PC-3 (cell line): Measurements from ENCODE around the gene CCL7. TPM values are rescaled to one million over a fixed set of nuclear protein-coding genes. Genes with fewer than 3 reads are reported as not detected.

ENCODE experiments used
- ATAC-seq: fragments of 200-7000 bp; cut with Tn5 transposase; 2 replicates; pipeline ENCODE4 v1.9.1; 2020; ENCODE audit warnings: mild to moderate bottlenecking, moderate library complexity
- BruUV-seq: library from RNA; stranded (reverse); fragments of 400-500 nt; replicated peaks from 2 replicates; lab custom pipeline; 2021; lab: Mats Ljungman, UMichigan
- CTCF ChIA-PET: fragments of 300-600 bp; sonication (Branson Sonifier 250); formaldehyde crosslinking; loops from one replicate; lab custom pipeline; 2022; ENCODE audit warnings: antibody characterized with exemption; lab: Charles Lee
- POLR2A ChIA-PET: fragments of 300-600 bp; sonication (Branson Sonifier 250); formaldehyde crosslinking; loops from one replicate; lab custom pipeline; 2022; ENCODE audit warnings: antibody characterized with exemption; ENCODE audit not compliant: unreplicated experiment; lab: Charles Lee
- DNase-seq: peaks from one replicate; pipeline ENCODE4 v3.0.0-alpha.2; 2015
- H2AFZ ChIP-seq: fragments of 300-600 bp; sonication (generic); 2 replicates; pipeline ENCODE4 v1.6.0; 2016; ENCODE audit warnings: antibody characterized with exemption, low read length
- H3F3A ChIP-seq: fragments of 300-600 bp; sonication (generic); one replicate; pipeline ENCODE4 v1.6.0; 2017; ENCODE audit warnings: antibody characterized with exemption, low read length, control low read depth, mild to moderate bottlenecking; ENCODE audit not compliant: unreplicated experiment
- H3K27ac ChIP-seq: fragments of 300-600 bp; sonication (generic); 2 replicates; pipeline ENCODE4 v1.5.1; 2016; ENCODE audit warnings: mild to moderate bottlenecking, low read length
- H3K27me3 ChIP-seq: fragments of 300-600 bp; sonication (generic); 2 replicates; pipeline ENCODE4 v1.6.1; 2016; ENCODE audit warnings: low read length, mixed read lengths
- H3K36me3 ChIP-seq: fragments of 300-600 bp; sonication (generic); 2 replicates; pipeline ENCODE4 v1.6.1; 2016; ENCODE audit warnings: low read depth, mixed run types, low read length, mixed read lengths
- H3K4me1 ChIP-seq: fragments of 300-600 bp; sonication (generic); 2 replicates; pipeline ENCODE4 v1.5.1; 2016; ENCODE audit warnings: low read length; ENCODE audit not compliant: insufficient read depth
- H3K4me2 ChIP-seq: fragments of 300-600 bp; sonication (generic); 2 replicates; pipeline ENCODE4 v1.6.0; 2016; ENCODE audit warnings: low read length
- H3K4me3 ChIP-seq: fragments of 300-600 bp; sonication (generic); 2 replicates; pipeline ENCODE4 v1.5.1; 2016; ENCODE audit warnings: mild to moderate bottlenecking, low read length, mixed read lengths
- H3K79me2 ChIP-seq: fragments of 300-600 bp; sonication (generic); 2 replicates; pipeline ENCODE4 v1.6.1; 2017; ENCODE audit warnings: low read length, mixed read lengths
- H3K9ac ChIP-seq: fragments of 300-600 bp; sonication (generic); 2 replicates; pipeline ENCODE4 v1.6.0; 2016; ENCODE audit warnings: mild to moderate bottlenecking, low read length
- H3K9me2 ChIP-seq: fragments of 300-600 bp; sonication (generic); replicated peaks from 2 replicates; pipeline ENCODE4 v1.6.1; 2016; ENCODE audit warnings: mixed run types, low read length, mixed read lengths
- H3K9me3 ChIP-seq: fragments of 300-600 bp; sonication (generic); 2 replicates; pipeline ENCODE4 v1.6.1; 2016; ENCODE audit warnings: low read length, mixed read lengths
- H4K20me1 ChIP-seq: fragments of 300-600 bp; sonication (generic); 2 replicates; pipeline ENCODE4 v1.6.1; 2016; ENCODE audit warnings: low read length, mixed read lengths
- EZH2 ChIP-seq: fragments of 300-600 bp; sonication (generic); IDR thresholded peaks from one replicate; pipeline ENCODE4 v1.6.1; 2017; ENCODE audit warnings: antibody characterized with exemption, mild to moderate bottlenecking, low read length; ENCODE audit not compliant: unreplicated experiment
- EZH2phosphoT487 ChIP-seq: fragments of 300-600 bp; sonication (generic); IDR thresholded peaks from 2 replicates; pipeline ENCODE4 v1.6.1; 2018; ENCODE audit warnings: mild to moderate bottlenecking, antibody characterized with exemption, low read length, borderline replicate concordance
- intact Hi-C: fragments of 100-400 bp; cut with micrococcal nuclease; formaldehyde crosslinking; loops from 2 replicates; pipeline ENCODE4 v1.9.0; 2023
- total RNA-seq: library from RNA; depleted of rRNA; stranded (reverse); fragments of >200 nt; gene quantifications from 2 replicates; pipeline ENCODE4 v1.2.3, GENCODE V29; 2014; rRNA removed
- TF ChIP-seq, protein P1 (sequence below): fragments of 300-600 bp; sonication (generic); conservative IDR thresholded peaks from 2 replicates; pipeline ENCODE4 v1.5.1; 2017; ENCODE audit warnings: antibody characterized with exemption, low read depth, mild to moderate bottlenecking, low read length

CCL7 gene
- total RNA-seq, 1 experiment from 2014 or later = not detected

DNA sequence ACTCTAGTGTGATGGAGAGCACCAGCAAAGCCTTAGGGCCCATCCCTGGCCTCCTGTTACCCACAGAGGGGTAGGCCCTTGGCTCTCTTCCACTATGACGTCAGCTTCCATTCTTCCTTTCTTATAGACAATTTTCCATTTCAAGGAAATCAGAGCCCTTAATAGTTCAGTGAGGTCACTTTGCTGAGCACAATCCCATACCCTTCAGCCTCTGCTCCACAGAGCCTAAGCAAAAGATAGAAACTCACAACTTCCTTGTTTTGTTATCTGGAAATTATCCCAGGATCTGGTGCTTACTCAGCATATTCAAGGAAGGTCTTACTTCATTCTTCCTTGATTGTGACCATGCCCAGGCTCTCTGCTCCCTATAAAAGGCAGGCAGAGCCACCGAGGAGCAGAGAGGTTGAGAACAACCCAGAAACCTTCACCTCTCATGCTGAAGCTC lies 49.0 kb downstream of the CCL7 start, which contains the start of gene CCL8:
Gene CCL8, plus strand, starts transcription at position 397 of the 445 bp plus-strand sequence. CDS start 67 bp downstream, outside the sequence.
- no peak for ATAC-seq
- ChIA-PET POLR2A (no interaction called here), CTCF (no interaction called here)
- H4K20me1 ChIP-seq = no peaks in the 10 kb centered on the region
- no peak within 1 kb of the TSS for H3K4me2 ChIP-seq
- no peak within 1 kb of the TSS for H3K4me3 ChIP-seq
- no TSS peak for BruUV-seq
- TF ChIP-seq EZH2 = no peak
- TF ChIP-seq, protein P1, sequence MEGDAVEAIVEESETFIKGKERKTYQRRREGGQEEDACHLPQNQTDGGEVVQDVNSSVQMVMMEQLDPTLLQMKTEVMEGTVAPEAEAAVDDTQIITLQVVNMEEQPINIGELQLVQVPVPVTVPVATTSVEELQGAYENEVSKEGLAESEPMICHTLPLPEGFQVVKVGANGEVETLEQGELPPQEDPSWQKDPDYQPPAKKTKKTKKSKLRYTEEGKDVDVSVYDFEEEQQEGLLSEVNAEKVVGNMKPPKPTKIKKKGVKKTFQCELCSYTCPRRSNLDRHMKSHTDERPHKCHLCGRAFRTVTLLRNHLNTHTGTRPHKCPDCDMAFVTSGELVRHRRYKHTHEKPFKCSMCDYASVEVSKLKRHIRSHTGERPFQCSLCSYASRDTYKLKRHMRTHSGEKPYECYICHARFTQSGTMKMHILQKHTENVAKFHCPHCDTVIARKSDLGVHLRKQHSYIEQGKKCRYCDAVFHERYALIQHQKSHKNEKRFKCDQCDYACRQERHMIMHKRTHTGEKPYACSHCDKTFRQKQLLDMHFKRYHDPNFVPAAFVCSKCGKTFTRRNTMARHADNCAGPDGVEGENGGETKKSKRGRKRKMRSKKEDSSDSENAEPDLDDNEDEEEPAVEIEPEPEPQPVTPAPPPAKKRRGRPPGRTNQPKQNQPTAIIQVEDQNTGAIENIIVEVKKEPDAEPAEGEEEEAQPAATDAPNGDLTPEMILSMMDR = no peak
- TF ChIP-seq EZH2phosphoT487 = no peak
- intact Hi-C loops = no loop called here
- no peaks in the 10 kb centered on the region for H3F3A ChIP-seq
- no peaks in the 10 kb centered on the region for H3K9me2 ChIP-seq
- H3K27ac ChIP-seq = no peak within 1 kb of the TSS
- no peak within 1 kb of the TSS for H2AFZ ChIP-seq
- no peaks in the 10 kb centered on the region for H3K9me3 ChIP-seq
- H3K27me3 ChIP-seq = no peaks in the 10 kb centered on the region
- H3K79me2 ChIP-seq = no peaks in the 10 kb centered on the region
- H3K36me3 ChIP-seq = no peaks in the 10 kb centered on the region
- no peak within 1 kb of the TSS for H3K9ac ChIP-seq
- DNase-seq = no peak
- no peaks in the 10 kb centered on the region for H3K4me1 ChIP-seq

Other genes with a start within 250 kb of the CCL7 start
- gene CCL2, start 14.9 kb upstream of the CCL7 start, total RNA-seq = not detected in 2 replicates
- gene CCL11, start 15.5 kb downstream of the CCL7 start, total RNA-seq = not detected in 2 replicates
- gene CCL8, start 49.2 kb downstream of the CCL7 start, total RNA-seq = not detected in 2 replicates
- gene CCL13, start 86.3 kb downstream of the CCL7 start, total RNA-seq = not detected in 2 replicates
- gene CCL1, start 93.0 kb downstream of the CCL7 start, total RNA-seq = not detected in 2 replicates